GOT3 (cell line): ENCODE results near the gene RBM3.

Experiments used
- DNase-seq: peaks from one replicate; lab custom pipeline; 2025; ENCODE audit warnings: mixed read lengths; lab: John Stamatoyannopoulos, UW

RBM3 gene

DNA sequence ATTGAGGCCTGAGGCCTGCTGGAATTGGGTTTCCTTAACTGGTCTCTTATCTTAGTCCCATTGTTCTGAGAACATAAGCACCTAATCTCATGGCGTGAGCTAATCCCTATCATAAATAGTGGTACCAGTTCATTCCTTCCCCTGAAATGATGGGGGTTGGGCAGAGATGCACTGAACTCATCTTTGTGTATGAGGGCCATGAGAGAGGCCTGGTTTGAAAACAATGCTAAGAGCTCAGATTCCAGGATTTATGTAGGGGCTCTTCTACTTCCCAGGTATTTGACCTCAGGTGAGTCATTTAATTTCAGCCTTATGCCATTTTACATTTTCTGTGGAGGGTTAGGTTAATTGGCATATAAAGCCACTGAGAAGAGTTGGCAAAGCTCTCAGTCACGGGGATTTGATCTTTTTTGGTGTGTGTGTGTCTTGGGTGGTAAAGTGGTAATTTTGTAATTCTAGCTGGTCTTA lies 4.4 kb downstream of the RBM3 start:
- DNase-seq = no peak

DNA sequence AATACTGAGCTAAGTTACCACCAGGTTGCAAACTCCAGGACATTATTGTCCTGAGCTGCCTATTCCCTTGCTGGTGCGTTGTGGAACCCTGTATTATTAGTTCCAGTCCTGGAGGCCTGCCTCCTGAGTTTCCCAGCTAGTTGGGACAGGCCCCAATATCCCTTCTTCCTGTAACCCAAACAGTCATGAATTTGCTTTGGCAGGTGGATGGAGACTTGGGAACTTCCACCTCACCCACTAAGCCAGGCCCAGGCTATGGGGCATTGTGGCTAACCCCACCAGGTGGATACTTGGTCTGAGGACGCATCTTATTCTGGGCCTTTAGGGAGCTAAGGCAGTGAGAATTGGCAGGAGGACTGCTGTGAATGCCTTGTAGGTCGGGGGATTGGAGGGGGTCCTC lies 5.0 kb downstream of the RBM3 start:
- DNase-seq = no peak

- no peak for DNase-seq
These were observed 6.4 kb downstream of the RBM3 start for GRCh38 chrX:48580662-48581061.

DNA sequence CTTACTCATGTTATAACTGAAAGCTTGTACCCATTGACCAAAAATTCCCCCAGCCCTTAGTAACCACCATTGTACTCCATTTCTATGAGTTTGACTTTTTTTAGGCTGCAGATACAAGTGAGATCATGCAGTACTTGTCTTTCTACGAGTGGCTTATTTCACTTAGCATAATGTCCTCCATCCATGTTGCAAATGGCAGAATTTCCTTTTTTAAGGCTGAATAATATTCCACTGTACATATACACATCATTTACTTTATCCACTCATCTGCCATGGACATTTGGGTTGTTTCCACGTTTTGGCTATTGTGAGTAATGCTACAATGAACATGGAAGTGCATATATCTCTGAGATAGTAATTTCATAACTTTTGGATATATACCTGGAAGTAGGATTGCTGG lies 10.4 kb downstream of the RBM3 start:
- DNase-seq = no peak

DNA sequence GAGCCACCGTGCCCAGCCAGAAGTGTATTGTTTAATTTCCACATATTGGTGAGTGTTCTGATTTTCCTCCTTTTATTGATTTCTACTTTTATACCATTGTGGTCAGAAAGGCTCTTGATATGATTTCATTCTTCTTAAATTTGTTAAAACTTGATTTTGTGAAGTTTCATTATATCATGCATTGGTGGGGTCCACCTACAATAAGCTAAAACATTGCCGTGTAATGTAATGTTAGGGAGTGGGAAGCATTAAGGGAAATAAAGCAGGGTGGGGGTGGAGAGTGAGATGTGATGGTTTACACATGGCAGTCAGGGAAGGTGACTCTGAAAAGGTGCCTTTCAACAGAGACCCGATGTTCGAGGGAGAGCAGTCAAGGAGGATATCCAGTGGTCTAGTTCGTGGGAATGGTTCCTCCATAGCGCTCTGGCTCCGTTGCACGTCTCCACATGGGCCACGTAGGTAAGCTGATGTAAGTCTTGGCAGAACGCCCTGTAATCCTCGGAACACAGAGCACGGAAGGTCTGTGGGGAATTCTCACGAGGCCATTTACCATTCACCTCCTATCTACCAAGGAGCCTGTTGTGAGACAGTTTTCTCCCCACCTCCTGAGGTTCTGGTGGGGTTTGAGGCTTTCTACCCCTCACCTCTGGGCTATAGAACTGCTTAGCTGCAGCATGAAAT lies 15.3 kb downstream of the RBM3 start:
- DNase-seq = no peak

DNA sequence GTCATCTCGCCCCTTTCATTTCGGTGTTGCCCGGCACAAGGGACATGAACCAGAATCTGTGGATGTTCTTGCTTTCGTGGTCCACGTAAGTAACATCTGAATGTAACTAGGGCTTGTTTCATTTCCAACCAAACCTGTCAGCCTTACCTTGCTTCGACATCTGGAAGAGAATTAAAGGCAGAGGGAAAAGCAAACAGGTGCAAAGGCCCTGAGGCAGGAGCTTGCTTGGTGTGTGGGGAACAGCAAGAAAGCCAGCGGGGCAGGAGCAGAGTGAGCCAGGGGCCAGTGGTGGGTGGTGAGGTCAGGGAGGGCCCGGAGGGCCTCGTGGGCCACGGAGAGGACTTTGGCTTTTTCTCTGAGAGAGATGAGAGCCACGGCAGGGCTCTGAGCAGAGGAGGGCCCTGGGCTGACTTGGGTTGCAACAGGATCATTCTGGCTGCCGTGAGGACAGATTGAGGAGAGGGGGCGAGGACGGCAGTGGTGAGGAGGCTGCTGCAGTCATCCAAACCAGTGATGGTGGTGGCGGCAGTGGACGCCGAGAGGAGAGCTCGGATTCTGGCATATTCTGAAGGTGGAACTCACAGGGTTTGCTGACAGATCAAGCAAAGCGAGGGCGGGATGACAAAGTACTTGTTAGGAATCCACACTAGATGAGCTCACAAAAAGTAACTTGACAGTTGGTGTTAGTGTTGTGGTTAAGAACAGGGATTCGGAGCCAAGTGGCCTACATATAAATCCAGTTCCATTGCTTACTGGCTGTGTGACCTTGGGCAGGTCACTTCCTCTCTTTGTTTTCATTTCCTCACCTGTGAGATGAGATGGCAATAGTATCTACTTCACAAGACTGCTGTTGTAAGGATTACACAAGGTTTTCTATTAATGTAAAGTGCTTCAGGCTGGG lies 16.2 kb downstream of the RBM3 start:
- DNase-seq = no peak

DNA sequence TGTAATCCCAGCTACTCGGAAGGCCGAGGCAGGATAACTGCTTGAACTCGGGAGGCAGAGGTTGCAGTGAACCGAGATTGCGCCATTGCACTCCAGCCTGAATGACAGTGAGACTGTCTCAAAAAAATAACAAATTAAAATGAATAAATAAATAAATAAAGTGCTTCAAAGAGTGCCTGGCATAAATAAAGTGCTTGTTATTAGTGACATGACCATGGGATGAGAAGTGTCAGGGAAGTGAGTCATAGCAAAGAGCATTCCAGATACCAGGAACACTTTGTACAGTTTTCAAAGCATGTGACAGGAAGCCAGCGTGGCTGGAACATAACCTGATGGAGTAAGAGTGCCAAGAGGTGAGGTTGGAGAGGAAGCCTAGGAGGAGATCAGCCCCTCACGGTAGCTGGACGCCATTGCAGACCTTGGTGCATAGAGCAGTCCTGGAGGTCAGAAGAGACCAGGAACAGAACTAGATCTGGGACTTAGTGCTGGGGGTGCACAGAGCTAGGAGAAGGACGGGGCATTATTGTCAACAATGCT lies 17.0 kb downstream of the RBM3 start:
- DNase-seq = no peak

DNA sequence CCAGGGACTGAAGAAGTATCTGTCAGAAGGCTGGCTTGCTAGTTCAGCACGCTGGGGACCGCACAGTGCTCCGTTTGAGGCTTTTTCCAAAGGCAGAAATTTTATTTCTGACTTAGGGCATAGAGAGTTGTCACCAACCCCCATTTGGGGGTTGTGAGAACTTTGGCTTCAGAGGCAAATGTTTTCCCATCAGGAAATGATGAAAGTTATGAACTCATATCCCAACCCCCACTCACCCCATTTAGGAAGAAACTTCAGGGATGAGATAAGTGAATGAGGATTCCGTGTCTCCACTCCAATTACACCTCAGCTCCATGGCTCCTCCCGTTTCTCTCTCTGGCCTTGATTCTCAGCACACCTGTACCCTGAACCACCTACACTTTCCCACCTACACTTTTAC lies 18.7 kb downstream of the RBM3 start:
- no peak for DNase-seq

DNA sequence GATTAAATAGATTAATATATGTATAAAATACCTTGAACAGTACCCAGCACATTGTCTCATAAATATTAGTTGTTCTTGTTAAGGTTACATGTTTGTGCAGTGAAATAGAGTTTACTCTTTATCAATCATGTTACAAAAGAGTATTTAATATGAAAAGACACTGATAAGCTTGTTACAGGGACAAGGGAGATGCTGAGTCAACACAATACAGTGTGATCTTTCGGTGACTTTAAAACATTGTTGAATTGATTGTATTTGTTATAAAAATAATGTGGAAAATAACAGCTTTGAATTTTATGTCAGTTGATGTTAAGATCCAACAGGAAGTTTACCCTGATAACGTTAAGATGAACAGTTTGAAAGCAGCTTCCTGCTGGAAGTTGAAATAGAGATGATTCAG lies 21.6 kb downstream of the RBM3 start:
- DNase-seq = no peak

GRCh38 chrX:48597353-48598264 lies 23.3 kb downstream of the RBM3 start, which contains the start of gene WDR13:
Gene WDR13, plus strand, starts transcription at chrX:48597492. Its CDS starts 505 bp downstream, at chrX:48597997.
- peak; percentile 82 for DNase-seq

DNA sequence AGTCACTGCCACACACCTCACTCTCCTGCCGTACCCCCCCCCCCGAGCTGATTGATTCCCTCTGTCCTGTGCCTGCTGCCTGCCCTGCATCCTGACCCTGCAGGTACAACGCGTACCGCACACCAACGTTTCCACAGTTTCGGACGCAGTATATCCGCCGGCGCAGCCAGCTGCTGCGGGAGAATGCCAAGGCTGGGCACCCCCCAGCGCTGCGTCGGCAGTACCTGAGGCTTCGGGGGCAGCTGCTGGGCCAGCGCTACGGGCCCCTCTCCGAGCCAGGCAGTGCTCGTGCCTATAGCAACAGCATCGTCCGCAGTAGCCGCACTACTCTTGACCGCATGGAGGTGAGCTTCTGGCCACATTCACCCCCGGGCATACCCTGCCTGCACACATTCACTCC lies 24.3 kb downstream of the RBM3 start:
- no peak for DNase-seq

- no peak for DNase-seq
These were observed 25.1 kb downstream of the RBM3 start for GRCh38 chrX:48599341-48599740.

GRCh38 chrX:48600226-48600625 lies 25.9 kb downstream of the RBM3 start:
- DNase-seq = no peak

DNA sequence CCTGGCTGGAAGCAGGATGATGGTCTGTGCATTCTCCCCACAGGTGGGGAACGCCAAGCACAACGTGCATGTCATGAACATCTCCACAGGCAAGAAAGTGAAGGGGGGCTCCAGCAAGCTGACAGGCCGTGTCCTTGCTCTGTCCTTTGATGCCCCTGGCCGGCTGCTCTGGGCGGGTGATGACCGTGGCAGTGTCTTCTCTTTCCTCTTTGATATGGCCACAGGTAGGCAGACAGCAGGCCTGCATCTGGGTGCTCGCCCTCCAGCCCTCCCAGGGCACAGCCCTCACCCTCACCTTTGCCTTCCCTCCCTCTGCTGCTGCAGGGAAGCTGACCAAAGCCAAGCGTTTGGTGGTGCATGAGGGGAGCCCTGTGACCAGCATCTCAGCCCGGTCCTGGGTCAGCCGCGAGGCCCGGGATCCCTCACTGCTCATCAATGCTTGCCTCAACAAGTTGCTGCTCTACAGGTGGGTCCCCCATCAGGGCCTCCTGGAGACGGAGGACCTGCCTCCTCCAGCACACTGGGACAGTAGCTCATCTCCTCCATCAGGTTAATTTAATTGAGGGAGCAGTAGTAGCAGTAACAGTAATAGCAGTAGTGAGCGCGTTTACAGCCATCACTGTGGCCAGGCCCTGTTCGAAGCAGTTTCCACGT lies 27.6 kb downstream of the RBM3 start:
- DNase-seq = no peak

GRCh38 chrX:48604701-48605100 lies 30.4 kb downstream of the RBM3 start:
- DNase-seq = no peak

- DNase-seq = no peak
These were observed 31.8 kb downstream of the RBM3 start for GRCh38 chrX:48606091-48606490.

- DNase-seq = no peak
These were observed 37.4 kb downstream of the RBM3 start for GRCh38 chrX:48611703-48612102.

- DNase-seq = no peak
These were observed 39.3 kb downstream of the RBM3 start for GRCh38 chrX:48613502-48614160.

- no peak for DNase-seq
These were observed 42.3 kb downstream of the RBM3 start for GRCh38 chrX:48616576-48616975.

DNA sequence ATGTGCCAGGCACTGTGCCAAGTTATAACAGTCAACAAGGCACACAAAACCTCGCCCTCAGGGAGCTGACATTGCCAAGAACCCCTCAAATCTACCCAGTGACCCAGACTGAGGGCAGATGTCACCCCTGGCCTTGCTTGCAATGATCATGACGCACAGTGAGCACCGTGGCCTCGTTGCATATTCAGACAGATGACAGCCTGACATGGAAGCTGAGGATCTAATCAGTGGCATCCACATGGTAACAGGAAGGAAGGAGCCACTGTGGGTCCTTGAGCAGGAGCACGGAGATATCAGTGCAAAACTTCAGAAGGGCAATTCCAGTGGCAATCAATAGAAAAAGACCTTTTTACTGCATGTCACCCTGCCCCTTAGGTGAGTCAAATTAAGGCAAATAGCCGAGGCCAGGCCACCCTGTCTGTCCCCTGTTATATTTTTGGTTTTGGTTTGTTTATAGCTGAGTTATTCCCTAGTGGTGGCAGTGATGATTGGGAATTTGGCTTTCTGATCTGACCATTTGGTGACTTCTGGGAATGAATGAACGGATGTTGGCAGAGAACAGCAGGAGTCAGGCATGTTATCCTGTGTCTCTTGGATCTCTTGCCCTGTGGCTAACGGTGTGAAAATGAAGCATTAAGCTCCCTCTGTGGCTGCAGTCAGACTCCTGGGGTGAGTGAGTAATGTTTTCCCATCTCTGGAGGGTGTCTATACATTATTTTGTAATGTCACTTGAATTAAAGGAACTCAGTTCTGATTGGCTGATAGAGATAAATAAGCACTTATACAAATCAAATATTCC lies 43.5 kb downstream of the RBM3 start:
- no peak for DNase-seq
